Measurements from ENCODE around the gene ING1. TPM values are rescaled to one million over a fixed set of nuclear protein-coding genes. Genes with fewer than 3 reads are reported as not detected.

Gene ING1
- polyA plus RNA-seq, 1 donor (not counting 4 experiments of a cell fraction or from before 2014, with no cell fraction given) = 6.4 TPM

GRCh38 chr13:110746438-110746837, 32.9 kb downstream of the ING1 start:
- no peak for FAIRE-seq
- Histone ChIP-seq H4K20me1 (ENCODE audit: control insufficient read depth, extremely low read depth, insufficient read depth, low read length) (no peaks in the 10 kb centered on the region), H3K4me1 (ENCODE audit: control insufficient read depth, extremely low read depth, insufficient read depth, low read length) (no peaks in the 10 kb centered on the region), H3K4me3 (ENCODE audit: control insufficient read depth in 2 of 3, extremely low read depth in 1 of 3, insufficient read depth in 2 of 3, low read depth in 1 of 3, low read length in 3 of 3) (no peak overlapping the region), H3K9ac (ENCODE audit: control insufficient read depth, extremely low read depth, insufficient read depth, low read length) (no peak overlapping the region), H3K79me2 (ENCODE audit: control insufficient read depth, insufficient read depth, low read length) (no peaks in the 10 kb centered on the region), H3K27me3 (ENCODE audit: control insufficient read depth, extremely low read depth, insufficient read depth, low read length) (no peaks in the 10 kb centered on the region), H3K9me3 (ENCODE audit: control insufficient read depth, low read depth, low read length) (peaks cover 3% of the 10 kb centered on the region), H3K9me1 (ENCODE audit: control insufficient read depth, extremely low read depth, insufficient read depth, low read length) (no peaks in the 10 kb centered on the region), H2AFZ (ENCODE audit: control insufficient read depth, low read length) (no peak overlapping the region), H3K36me3 (ENCODE audit: control insufficient read depth in 2 of 2, extremely low read depth in 1 of 2, insufficient read depth in 2 of 2, low read length in 2 of 2) (no peaks in the 10 kb centered on the region), H3K4me2 (ENCODE audit: control insufficient read depth, extremely low read depth, insufficient read depth, low read depth, low read length) (no peak overlapping the region), H3K27ac (ENCODE audit: control insufficient read depth, insufficient read depth, low read length) (no peak overlapping the region)
- dilution Hi-C loops (cut with MboI; ENCODE audit: extremely low pct_ligation_motif_present, low sequenced_read_pairs) = no loop called here
- DNase-seq (ENCODE audit: low read depth, low spot score) = no peak
- no peak for TF ChIP-seq EZH2 (IDR thresholded peaks at IDR 0.05; ENCODE audit: low read length)
- TF ChIP-seq CTCF (optimal IDR thresholded peaks at IDR 0.05 in 1 of 3, IDR thresholded peaks at IDR 0.05 in 1 of 3, conservative IDR thresholded peaks at IDR 0.05 in 1 of 3; ENCODE audit: extremely low read depth in 1 of 3, insufficient read depth in 2 of 3, low read length in 3 of 3) = no peak

GRCh38 chr13:110748271-110748670, 34.8 kb downstream of the ING1 start:
- H3K9ac ChIP-seq (ENCODE audit: control insufficient read depth, extremely low read depth, insufficient read depth, low read length) = no peak overlapping the region
- DNase-seq (ENCODE audit: low read depth, low spot score) = no peak
- H3K79me2 ChIP-seq (ENCODE audit: control insufficient read depth, insufficient read depth, low read length) = no peaks in the 10 kb centered on the region
- dilution Hi-C loops (cut with MboI; ENCODE audit: extremely low pct_ligation_motif_present, low sequenced_read_pairs) = no loop called here
- no peaks in the 10 kb centered on the region for H4K20me1 ChIP-seq (ENCODE audit: control insufficient read depth, extremely low read depth, insufficient read depth, low read length)
- FAIRE-seq = no peak
- no peaks in the 10 kb centered on the region for H3K27me3 ChIP-seq (ENCODE audit: control insufficient read depth, extremely low read depth, insufficient read depth, low read length)
- H3K4me1 ChIP-seq (ENCODE audit: control insufficient read depth, extremely low read depth, insufficient read depth, low read length) = no peaks in the 10 kb centered on the region
- H3K4me3 ChIP-seq (ENCODE audit: control insufficient read depth in 2 of 3, extremely low read depth in 1 of 3, insufficient read depth in 2 of 3, low read depth in 1 of 3, low read length in 3 of 3) = no peak overlapping the region
- H3K27ac ChIP-seq (ENCODE audit: control insufficient read depth, insufficient read depth, low read length) = no peak overlapping the region
- H3K36me3 ChIP-seq (ENCODE audit: control insufficient read depth in 2 of 2, extremely low read depth in 1 of 2, insufficient read depth in 2 of 2, low read length in 2 of 2) = no peaks in the 10 kb centered on the region
- H3K4me2 ChIP-seq (ENCODE audit: control insufficient read depth, extremely low read depth, insufficient read depth, low read depth, low read length) = no peak overlapping the region
- no peak overlapping the region for H2AFZ ChIP-seq (ENCODE audit: control insufficient read depth, low read length)
- TF ChIP-seq EZH2 (IDR thresholded peaks at IDR 0.05; ENCODE audit: low read length) (no peak), CTCF (optimal IDR thresholded peaks at IDR 0.05 in 1 of 3, IDR thresholded peaks at IDR 0.05 in 1 of 3, conservative IDR thresholded peaks at IDR 0.05 in 1 of 3; ENCODE audit: extremely low read depth in 1 of 3, insufficient read depth in 2 of 3, low read length in 3 of 3) (no peak)
- H3K9me3 ChIP-seq (ENCODE audit: control insufficient read depth, low read depth, low read length) = peaks cover 3% of the 10 kb centered on the region
- no peaks in the 10 kb centered on the region for H3K9me1 ChIP-seq (ENCODE audit: control insufficient read depth, extremely low read depth, insufficient read depth, low read length)

All from keratinocyte (primary cell).